Cerebellar nuclear complex (tissue), 1 donor: ENCODE results near the gene IFI27.
"Not testable (repeated sequence)": the region's sequence is repeated elsewhere in the genome, so short reads cannot be mapped to it uniquely, and the experiment has no call there.

Experiments
- DNase-seq, 2 experiments: peaks; one replicate each; lab custom pipeline; 2025; lab: John Stamatoyannopoulos, UW

IFI27 gene

GRCh38 chr14:94152676-94153075 is 42.1 kb downstream of the IFI27 start:
- DNase-seq, result no peak

GRCh38 chr14:94153750-94154342 is 43.3 kb downstream of the IFI27 start:
- DNase-seq, result no peak

GRCh38 chr14:94156143-94156542 is 45.6 kb downstream of the IFI27 start:
- DNase-seq, result not testable (repeated sequence)

- no peak for DNase-seq
Observed at GRCh38 chr14:94157197-94157596, 46.7 kb downstream of the IFI27 start.

- no peak for DNase-seq
Observed at GRCh38 chr14:94158239-94158883, 47.8 kb downstream of the IFI27 start.

- DNase-seq, result no peak
Observed at GRCh38 chr14:94161058-94161457, 50.5 kb downstream of the IFI27 start.

GRCh38 chr14:94161981-94162380 is 51.4 kb downstream of the IFI27 start:
- DNase-seq, result no peak

- DNase-seq, result no peak
Observed at GRCh38 chr14:94162466-94162865, 51.9 kb downstream of the IFI27 start.

- no peak for DNase-seq
Observed at GRCh38 chr14:94163796-94164195, 53.3 kb downstream of the IFI27 start.

GRCh38 chr14:94164685-94165431 is 54.3 kb downstream of the IFI27 start:
- no peak for DNase-seq

GRCh38 chr14:94165744-94166143 is 55.2 kb downstream of the IFI27 start:
- DNase-seq, result no peak
